Renal cortical epithelial cell (primary cell): ENCODE data around the gene IL2RG. TPM values are rescaled to one million over a fixed set of nuclear protein-coding genes. Genes with fewer than 3 reads are reported as not detected.

ENCODE experiments used
- DNase-seq: peaks from one replicate; pipeline ENCODE4 v3.0.0-alpha.2; 2011; ENCODE audit warnings: low read depth
- total RNA-seq: library from RNA; depleted of rRNA; stranded (reverse); fragments of >200 nt; gene quantifications from 2 replicates; pipeline ENCODE4 v1.2.3, GENCODE V29; 2014

Gene IL2RG
- total RNA-seq, 1 donor from 2014 or later, result not detected

- no peak for DNase-seq
These were observed 3.5 kb downstream of the IL2RG start for GRCh38 chrX:71107762-71108360.

DNA sequence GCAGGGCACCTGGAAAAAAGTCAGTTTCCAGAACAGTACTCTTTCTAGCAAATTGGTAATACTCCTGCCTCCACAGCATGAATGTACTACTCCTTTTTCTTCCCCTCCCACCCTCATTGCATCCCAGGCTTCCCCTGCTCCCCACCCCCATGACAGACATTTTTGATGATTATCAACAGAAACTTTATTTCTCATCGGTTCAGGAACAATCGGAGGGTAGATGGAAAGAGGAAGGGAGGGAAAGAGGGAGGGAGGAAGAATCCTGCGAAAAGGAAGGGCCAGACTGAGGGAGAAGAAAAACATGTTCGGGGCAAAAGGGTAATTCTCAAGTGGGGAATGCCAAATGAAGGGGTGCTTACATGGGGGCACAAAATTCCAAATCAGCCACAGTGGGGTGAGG is 4.1 kb downstream of the IL2RG start:
- DNase-seq, result no peak

DNA sequence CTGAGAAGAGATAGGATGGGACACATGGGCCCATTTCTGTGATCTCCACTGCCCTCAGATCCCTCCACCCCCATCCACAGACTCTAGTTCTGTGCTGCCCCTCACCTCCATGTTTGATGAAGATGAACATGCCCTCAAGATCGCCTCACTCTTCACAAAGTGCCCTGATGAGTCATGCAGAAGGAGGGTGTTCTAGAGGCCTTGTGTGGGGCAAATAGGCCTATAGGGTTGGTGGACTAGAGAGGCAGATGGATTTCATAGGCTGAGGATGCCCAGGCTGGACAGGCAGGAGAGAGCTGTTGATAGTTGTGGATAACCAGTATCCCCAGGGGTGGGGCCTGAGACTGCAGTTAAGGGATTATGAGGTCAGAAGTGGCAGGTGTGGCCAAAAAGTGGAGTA is 5.0 kb downstream of the IL2RG start, which contains the start of gene CXorf65:
Gene CXorf65 (minus strand): TSS at position 314 of the 400 bp plus-strand sequence. CDS start 184 bp downstream, at position 130.
- no peak for DNase-seq

- DNase-seq, result no peak
These were observed 5.7 kb downstream of the IL2RG start for GRCh38 chrX:71105628-71106027.

GRCh38 chrX:71103110-71103983 is 8.0 kb downstream of the IL2RG start:
- no peak for DNase-seq

GRCh38 chrX:71102292-71102691 is 9.1 kb downstream of the IL2RG start:
- DNase-seq, result no peak

DNA sequence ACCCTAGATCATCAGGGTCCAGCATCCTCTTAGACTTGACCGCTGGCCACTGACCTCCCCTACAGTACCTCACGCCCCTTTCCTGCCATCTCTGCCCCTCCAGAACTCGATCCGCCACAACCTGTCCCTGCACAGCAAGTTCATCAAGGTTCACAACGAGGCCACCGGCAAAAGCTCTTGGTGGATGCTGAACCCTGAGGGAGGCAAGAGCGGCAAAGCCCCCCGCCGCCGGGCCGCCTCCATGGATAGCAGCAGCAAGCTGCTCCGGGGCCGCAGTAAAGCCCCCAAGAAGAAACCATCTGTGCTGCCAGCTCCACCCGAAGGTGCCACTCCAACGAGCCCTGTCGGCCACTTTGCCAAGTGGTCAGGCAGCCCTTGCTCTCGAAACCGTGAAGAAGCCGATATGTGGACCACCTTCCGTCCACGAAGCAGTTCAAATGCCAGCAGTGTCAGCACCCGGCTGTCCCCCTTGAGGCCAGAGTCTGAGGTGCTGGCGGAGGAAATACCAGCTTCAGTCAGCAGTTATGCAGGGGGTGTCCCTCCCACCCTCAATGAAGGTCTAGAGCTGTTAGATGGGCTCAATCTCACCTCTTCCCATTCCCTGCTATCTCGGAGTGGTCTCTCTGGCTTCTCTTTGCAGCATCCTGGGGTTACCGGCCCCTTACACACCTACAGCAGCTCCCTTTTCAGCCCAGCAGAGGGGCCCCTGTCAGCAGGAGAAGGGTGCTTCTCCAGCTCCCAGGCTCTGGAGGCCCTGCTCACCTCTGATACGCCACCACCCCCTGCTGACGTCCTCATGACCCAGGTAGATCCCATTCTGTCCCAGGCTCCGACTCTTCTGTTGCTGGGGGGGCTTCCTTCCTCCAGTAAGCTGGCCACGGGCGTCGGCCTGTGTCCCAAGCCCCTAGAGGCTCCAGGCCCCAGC is 10.5 kb downstream of the IL2RG start:
- no peak for DNase-seq

DNA sequence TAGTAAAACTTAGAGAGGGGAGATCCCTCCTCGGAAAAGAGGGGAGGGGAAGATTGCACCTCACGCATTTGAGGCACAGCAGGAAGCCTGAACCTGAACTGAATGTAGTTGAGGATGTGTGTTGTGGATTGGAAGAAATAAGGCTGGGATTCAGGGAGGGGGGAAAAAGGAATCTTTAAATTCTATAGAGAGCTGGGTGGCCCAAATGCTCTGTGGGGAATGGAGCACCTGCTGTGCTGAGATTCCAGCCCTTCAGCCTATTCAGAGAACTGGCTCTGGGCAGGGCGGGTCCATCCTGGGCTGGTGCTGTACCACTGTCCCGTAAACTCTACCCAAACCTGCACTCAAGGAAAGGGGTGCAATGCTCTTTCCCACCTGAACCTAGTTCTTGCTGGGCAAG is 11.6 kb downstream of the IL2RG start:
- no peak for DNase-seq

- DNase-seq, result no peak
These were observed 12.3 kb downstream of the IL2RG start for GRCh38 chrX:71098951-71099506.

DNA sequence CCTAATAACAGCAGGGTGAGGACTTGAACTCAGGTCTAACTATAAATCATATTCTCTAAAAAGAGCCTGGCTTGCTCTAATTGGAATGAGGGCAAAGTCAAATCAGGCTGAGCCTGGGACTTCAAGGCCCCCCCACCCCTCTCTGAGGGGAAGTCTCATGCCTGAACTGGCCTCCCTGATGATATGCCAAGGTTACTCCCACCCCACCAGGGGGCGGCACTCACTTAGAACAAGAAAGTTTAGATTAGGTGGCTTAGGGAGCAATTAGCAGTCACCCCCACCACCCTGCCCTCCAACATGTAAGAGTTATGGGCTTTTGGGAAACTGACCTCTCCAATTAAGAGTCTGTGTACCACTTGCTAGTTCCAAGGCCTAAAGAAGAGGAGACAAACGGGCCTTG is 13.1 kb downstream of the IL2RG start:
- peak; percentile 32 for DNase-seq

- no peak for DNase-seq
These were observed 14.7 kb downstream of the IL2RG start for GRCh38 chrX:71096760-71097032.

DNA sequence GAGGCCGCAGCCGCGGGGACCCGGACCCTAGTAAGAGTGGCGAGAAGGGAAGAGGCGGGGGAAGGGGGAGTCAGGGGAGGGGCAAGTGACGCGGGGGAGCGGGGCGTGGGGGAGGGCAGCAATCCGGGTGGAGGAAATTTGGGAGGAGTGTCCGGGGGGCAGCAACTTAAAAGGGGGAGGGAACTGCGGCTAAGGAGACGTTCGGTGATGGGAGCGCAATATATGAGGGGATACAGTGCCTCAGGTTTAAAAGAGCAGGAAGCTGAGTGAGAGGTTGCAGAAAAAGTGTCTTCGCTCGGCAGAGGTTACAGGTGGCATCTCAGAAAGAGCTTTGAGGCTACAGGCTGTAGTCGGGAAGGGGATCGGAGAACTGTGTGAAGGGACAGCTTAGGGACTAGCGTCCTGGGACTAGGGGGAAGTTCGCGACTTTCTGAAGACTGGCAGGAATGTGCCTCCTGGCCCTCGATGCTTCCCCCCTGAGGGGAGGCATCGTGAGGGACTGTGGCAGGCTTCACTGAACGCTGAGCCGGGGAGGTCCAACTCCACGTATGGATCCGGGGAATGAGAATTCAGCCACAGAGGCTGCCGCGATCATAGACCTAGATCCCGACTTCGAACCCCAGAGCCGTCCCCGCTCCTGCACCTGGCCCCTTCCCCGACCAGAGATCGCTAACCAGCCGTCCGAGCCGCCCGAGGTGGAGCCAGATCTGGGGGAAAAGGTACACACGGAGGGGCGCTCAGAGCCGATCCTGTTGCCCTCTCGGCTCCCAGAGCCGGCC is 15.2 kb downstream of the IL2RG start:
- DNase-seq, result peak; percentile 5

GRCh38 chrX:71095555-71095980 is 15.8 kb downstream of the IL2RG start, which contains the start of gene FOXO4:
Gene FOXO4, plus strand, starts transcription at chrX:71095851. Its CDS starts 678 bp downstream, at chrX:71096529.
- DNase-seq, result peak; percentile 77

GRCh38 chrX:71095033-71095432 is 16.3 kb downstream of the IL2RG start:
- no peak for DNase-seq

- no peak for DNase-seq
These were observed 20.1 kb downstream of the IL2RG start for GRCh38 chrX:71091263-71091662.

DNA sequence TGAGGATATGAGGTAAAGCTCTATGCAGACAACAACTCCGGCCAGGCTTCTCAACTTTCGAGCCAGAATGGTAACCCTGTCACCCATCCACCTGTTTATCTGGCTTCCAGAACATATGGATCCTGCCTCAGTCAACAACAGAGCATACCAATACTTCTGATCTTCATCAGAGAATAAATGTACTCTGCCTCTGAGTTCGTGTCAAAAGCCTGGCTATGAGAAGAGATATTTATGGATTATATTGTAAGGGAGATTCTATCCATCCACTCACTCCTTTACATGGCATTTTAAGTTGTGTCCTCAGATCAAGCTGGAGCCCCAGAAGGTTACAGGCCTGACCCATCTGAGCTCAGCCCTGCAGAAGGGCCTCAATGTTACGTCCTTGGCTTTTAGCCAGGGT is 25.5 kb downstream of the IL2RG start:
- DNase-seq, result no peak

- DNase-seq, result no peak
These were observed 28.6 kb downstream of the IL2RG start for GRCh38 chrX:71082822-71083221.

DNA sequence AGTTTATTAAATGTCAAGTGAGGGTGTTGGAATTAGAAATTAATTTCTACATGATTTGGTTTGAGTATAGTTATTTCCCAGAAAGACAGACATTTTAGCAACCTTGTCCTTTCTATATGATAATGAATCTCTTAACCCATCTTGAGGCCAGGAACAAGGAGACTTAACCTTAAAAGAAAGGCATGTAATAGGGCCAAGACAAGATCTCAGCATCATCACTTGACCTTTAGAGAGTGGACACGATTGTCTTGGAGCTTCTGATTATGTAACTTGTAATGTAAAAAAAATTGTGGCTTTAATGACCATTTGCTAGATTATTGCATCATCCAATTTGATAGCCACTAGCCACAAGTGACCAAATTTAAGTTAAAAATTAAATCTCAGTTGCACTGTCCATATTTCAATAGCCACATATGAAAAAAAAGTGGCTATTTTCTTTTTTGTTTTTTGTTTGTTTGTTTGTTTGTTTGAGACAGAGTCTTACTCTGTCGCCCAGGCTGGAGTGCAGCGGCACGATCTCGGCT is 29.2 kb downstream of the IL2RG start:
- DNase-seq, result no peak

GRCh38 chrX:71081330-71082123 is 29.9 kb downstream of the IL2RG start:
- DNase-seq, result peak; percentile 6

DNA sequence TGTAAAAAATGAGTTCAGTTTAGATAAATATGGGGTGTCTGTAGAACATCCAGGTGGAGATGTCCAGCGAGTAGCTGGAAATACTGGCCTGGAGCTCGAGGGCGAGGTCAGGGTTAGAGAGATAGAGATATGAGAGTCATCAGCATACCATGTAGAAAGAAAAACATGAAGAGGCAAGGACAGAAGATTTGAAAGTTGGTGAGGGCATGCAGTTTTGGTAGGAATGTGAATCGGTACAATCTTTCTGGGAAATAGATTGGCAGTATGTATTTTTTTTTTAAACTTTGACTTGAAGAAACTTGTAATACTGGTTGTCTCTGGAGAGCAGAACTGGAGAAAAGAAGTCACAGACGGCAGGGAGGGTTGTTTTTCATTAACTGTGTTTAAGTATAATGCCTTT is 40.8 kb downstream of the IL2RG start:
- no peak for DNase-seq
